GM04503 (cell line): Measurements from ENCODE around the gene YIF1B.
A peak's percentile ranks its signal among the peaks of the same experiment; 100 is the strongest.
"Not testable (repeated sequence)": the region's sequence is repeated elsewhere in the genome, so short reads cannot be mapped to it uniquely, and the experiment has no call there.

ENCODE experiments used
- DNase-seq: peaks from one replicate; pipeline ENCODE4 v3.0.0-alpha.2; 2012; ENCODE audit warnings: low read depth

Gene YIF1B, protein sequence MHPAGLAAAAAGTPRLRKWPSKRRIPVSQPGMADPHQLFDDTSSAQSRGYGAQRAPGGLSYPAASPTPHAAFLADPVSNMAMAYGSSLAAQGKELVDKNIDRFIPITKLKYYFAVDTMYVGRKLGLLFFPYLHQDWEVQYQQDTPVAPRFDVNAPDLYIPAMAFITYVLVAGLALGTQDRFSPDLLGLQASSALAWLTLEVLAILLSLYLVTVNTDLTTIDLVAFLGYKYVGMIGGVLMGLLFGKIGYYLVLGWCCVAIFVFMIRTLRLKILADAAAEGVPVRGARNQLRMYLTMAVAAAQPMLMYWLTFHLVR

DNA sequence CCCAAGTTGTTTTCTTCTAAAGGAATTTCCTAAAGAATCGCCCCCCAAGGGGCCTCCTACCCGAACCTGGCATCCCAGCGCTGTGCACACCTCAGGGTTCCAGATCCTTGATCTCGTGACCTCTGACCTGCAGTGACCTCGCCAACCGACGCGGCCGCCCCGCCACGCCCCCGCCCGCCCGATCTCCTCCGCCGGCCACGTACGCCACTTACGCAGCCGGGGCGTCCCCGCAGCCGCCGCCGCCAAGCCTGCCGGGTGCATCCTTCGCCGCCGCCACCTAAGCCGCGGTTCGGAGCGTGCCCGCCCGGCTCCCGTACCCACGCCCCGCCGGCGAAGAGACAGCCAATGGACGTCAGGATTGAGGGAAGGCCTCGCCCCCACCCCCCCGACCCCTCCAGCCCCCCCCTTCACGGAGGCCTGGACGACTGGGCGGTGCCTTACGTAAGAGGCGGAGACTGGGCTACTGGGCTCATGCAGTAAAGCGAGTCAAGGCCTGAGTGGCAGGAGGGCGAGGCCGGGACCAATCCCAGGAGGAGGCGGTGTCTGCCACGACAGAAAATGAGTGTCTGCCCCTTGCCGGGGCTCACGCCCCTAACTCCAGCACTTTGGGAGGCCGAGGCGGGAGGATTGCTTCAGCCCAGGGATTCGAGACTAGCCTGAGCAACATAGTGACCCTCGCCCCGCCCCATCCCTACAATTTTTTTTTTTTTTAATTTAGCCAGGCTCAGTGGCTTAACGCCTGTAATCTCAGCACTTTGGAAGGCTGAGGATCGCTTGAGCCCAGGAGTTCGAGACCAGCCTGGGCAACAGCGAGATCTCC, at the start of gene YIF1B:
TSS of gene YIF1B (minus strand) at position 291 of the 820 bp plus-strand sequence. CDS start at position 261, 30 bp downstream.
- peak; percentile 76 for DNase-seq

DNA sequence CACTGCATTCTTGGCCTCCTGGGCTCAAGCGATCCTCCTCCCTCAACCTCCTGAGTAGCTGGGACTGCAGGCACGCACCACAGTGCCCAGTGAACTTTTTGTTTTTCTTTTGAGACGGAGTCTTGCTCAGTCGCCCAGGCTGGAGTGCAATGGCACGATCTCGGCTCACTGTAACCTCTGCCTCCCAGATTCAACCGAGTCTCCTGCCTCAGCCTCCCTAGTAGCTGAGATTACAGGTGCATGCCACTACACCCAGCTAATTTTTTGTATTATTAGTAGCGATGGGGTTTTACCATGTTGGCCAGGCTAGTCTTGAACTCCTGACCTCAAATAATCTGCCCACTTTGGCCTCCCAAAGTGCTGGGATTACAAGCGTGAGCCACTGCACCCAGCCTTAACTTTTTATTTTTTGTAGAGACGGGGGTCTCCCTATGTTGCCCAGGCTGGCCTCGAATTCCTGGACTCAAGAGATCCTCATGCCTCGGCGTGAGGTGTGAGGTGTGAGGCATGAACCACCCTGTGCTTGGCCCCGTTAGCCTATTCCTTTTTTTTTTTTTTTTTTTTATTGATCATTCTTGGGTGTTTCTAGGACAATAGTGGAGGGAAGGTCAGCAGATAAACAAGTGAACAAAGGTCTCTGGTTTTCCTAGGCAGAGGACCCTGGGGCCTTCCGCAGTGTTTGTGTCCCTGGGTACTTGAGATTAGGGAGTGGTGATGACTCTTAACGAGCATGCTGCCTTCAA, 47.4 kb upstream of the YIF1B start:
- not testable (repeated sequence) for DNase-seq

DNA sequence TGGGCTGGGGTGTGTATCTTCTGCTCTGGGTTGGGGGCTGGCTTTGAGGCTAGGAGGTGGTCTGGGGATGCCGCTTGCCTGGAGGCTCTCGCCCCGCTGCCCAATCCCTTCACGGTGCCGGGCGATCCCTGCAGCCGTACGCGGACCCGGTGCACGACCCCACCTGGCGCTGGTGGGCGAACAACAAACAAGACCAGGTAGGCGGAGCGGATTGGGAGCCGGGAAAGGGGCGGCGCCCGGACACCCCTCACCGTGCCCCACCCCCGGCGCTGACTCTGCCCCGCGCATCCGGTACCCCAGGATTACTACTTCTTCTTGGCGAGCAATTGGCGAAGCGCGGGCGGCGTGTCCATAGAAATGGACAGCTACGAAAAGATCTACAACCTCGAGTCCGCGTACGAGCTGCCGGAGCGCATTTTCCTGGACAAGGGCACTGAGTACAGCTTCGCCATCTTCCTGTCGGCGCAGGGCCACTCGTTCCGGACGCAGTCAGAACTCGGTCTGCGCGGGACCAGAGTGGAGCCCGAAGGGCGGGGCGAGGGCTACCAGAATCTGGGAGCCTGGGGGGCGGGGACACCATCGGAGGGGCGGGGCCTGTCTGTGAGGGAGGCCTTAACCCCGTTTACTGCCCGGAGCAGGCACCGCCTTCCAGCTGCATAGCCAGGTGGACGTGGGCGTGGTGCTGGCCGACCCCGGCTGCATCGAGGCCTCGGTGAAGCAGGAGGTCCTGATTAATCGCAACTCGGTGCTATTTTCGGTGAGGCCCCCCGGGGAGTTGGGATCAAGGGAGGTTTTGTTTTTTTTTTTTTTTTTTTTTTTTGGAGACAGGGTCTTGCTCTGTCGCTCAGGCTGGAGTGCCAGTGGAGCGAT, 46.6 kb upstream of the YIF1B start:
- DNase-seq, result peak; percentile 3

DNA sequence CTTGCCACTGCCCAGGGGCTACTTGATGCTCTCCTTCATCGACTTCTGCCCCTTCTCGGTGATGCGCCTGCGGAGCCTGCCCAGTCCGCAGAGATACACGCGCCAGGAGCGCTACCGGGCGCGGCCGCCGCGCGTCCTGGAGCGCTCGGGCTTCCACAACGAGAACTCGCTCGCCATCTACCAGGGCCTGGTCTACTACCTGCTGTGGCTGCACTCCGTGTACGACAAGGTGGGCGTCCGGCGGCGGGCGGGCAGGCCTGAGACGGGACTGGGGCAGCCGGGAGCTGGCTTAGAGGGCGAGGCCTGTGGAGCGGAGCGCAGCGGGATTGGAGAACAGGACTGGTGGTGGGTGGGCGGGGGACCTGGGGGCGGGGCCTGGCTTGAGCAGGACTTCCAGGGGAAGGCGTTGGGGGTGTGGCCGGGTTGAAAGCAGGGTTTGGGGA, 45.9 kb upstream of the YIF1B start:
- peak; percentile 11 for DNase-seq

DNA sequence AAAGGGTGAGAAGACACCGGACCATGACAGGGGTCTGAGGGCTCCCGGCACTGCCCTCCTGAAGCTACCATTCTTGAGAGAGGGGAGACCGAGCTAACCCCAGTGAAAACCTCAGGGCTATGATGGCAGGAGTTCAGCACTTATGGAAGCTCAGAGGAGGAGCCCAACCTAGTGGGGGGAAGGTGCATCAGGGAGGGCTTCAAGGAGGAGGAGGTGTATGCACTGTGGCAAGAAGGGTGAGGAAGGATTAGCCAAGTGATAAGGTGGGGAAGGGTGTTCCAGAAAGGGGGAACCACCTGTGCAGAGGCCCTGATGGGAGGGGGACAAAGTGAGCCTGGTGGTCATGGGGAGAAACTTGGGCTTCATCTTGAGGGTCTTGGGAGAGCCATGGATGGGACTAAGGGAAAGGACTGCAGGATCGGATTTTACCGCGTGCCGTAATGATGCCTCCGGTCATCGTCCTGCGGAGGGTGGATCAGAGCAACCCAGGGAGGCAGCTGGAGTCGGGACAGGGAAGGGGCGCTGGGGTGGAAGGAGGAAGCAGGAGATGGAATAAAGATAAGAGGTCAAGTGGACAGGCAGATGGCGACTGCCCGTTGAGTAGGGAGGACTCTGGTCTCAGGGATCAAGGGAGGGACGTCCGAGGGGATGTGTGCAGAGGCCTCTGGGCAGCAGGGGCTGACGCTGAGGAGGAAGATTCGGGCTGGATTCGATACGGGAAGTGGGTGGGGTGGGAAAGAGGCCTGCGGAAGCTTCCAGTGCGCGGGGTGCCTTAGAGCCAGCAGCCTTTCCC, 45.3 kb upstream of the YIF1B start:
- DNase-seq, result no peak

DNA sequence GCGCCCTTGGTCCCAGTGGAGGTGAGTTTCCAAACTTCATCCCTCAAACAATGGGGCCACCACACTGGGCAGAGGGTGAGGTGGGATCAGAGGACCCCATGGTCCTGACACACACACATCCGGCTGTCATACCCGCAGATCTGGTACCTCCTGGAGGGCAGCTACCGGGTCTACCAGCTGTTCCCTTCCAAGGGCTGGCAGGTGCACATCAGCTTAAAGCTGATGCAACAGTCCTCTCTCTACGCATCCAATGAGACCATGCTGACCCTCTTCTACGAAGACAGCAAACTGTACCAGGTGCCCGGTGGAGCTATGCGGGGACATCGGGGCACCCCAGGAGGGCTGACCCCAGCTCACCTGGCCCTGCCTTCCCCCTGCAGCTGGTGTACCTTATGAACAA, 44.6 kb upstream of the YIF1B start:
- no peak for DNase-seq

DNA sequence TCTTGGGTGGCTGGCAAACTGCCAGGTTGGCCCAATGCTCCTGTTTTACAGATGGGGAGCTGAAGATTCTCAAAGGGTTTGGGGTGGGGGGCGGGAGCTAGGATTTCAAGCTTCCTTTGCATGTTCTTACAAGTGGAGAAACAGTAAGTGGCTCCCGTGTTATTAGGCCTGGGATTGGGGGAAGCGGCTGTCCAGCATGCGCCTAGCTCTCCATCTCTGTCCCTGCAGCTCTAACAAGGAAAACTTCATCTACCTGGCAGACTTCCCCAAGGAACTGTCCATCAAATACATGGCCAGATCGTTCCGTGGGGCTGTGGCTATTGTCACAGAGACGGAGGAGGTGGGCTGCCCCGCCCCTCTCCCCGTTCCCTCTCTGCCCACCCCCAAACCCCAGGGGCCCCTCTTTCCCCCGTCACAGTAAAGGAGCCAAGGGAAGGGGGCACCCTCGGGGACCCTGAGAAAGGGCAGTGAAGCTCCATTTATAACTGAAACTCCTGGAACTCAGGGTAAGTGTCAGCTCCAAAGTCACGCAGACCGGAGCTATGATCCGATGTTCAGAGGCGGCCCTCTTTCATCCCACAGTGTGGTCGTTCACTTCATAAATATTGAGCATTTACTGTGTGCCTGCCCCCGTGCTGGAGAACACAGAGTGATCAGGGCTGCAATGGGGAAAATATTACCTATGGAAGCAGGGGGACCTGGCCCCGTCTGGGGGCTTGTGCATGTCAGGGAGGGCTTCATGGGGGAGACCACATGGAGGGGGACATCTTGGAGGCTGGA, 43.7 kb upstream of the YIF1B start:
- DNase-seq, result no peak

DNA sequence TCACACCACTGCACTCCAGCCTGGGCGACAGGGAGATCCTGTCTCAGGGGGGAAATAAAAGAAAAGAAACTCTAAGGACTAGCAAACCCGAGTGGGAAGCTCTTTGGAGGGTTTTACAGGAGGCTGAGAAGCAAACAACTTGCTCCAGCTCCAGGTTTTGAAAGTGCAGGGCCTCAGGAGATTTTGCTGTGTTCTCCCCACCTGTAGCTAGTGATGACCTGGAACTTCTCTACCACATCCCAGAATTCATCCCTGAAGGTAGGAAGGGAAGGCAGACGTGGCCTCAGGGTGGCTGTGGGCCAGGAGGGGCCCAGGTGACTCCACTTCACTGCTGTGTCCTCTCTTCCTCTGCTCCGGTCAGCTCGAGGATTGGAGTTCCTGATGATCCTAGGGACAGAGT, 42.3 kb upstream of the YIF1B start:
- no peak for DNase-seq

DNA sequence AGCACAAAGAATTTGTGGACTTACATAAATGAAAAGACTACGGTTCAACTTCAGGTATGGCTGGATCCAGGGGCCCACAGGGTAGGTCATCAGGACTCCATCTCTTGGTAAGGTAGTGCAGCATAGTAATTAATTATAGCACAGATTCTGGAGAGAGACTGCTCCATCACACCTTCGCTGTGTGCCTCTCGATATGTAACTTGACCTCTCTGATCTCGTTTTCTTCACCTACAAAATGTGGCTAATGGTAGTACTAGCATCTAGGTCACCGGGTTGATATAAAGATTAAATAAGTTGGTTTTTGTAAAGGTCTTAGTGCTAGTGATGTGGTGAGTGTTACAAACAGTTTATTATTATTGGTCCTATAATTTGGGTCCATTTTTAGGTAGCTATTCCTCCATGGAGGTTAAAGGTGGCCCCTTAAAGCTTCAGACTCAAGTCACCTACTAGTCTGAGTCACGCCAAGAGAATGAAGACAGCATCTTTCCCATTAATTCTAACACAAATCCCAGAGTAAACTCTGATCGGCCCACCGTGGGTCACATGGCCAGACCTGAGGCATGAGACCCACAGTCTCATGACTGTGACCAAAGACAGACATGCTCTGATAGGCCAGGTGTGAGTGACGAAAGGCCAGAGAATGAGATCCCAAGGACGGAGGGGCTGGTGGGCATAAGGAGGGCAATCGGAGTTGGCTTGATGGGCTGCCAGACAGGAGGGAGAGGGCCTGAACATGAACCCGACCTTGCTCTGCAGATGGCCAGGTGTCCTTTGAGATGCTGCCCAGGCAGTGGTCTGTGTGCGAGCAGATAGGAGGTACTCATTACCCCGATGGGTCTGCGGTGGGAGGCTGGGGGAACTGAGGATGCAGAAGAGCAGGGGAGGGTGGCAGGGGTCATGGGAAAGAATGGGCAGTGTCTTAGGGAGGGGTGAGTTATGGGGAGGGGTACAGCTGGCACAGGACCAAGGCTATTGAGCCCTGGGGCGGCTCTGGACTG, 40.3 kb upstream of the YIF1B start:
- no peak for DNase-seq

DNA sequence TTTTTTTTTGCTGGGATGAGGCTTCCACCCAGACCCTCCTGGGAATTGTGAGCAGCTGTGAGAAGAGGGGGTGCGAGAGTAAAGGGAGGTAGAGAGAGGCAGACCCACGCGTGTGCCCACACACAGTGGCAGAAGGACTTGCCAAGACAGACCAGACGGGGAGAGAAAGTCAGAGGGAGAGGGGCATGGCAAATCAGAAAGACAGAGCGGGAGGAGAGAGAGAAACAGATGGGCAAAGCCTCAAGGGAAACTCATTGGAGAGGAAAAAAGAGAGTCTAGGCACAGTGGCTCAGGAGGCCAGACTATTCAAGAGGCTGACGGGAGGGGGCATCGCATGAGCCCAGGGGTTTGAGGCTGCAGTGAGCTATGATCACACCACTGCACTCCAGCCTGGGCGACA, 36.9 kb upstream of the YIF1B start:
- no peak for DNase-seq

DNA sequence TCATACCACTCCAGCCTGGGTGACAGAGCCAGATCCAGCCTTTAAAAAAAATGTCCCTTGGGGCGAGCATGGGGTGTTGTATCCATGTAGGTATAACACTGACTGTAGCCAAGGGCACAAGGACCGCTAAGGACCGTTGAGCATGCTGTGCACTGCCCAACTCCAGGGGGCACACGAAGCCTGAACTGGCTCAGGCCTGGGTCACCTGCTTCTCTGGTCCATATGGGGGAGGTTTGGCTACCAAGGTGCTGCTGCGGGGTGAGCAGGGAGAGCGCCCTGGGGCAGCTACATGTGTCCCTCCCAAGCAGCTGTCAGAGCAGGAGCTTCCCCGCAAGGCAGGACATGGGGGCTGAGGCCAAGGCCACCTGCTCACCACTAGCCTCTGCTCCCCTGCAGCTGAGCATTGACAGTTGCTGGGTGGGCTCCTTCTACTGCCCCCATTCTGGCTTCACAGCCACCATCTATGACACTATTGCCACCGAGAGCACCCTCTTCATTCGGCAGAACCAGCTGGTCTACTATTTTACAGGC, 36.2 kb upstream of the YIF1B start:
- no peak for DNase-seq

DNA sequence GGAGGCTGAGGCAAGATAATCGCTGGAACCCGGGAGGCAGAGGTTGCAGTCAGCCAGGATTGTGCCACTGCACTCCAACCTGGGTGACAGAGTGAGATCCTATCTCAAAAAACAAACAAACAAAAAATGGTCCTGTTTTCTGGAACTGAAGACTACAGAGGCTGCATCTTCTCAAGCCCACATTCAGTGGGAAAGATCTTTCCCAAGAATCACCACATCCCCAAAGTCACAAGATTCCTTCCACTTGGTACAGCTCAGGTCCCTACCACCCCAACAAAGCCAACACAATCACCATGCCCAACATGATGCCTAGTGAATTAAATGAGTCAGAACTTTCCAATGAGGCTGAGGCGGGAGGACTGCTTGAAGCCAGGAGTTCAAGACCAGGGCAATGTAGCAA, 35.1 kb upstream of the YIF1B start:
- no peak for DNase-seq

DNA sequence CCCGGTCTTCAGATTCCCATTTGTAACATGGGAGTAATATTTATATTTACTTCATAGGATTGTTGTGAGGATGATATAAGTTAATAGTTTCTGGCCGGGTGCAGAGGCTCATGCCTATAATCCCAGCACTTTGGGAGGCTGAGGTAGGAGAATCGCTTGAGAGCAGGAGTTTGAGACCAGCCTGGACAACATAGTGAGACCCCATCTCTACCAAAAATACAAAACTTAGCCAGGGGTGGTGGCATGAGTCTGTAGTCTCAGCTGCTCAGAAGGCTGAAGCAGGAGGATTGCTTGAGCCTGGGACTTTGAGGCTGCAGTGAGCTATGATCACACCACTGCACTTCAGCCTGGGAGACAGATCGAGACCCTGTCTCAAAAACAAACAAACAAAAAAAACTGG, 31.1 kb upstream of the YIF1B start:
- no peak for DNase-seq

DNA sequence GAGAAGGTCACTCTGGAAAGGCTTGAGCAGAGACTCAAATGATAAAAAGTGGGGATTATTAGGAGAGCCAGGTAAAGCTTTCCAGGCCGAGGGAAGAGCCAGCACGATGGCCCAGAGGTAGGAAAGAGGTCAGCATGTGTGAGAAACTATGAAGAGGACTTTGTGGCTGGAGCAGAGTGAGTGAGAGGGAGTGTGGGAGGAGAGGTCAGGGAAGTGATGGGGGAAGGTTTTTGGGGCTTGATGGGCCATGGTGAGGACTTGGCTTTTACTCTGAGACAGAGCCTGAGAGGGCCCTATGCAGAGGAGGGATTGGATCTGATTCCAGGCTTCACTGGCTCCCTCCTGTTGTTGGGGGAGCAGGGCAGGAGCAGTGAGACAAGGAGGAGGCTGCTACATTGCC, 25.2 kb upstream of the YIF1B start:
- DNase-seq, result no peak

DNA sequence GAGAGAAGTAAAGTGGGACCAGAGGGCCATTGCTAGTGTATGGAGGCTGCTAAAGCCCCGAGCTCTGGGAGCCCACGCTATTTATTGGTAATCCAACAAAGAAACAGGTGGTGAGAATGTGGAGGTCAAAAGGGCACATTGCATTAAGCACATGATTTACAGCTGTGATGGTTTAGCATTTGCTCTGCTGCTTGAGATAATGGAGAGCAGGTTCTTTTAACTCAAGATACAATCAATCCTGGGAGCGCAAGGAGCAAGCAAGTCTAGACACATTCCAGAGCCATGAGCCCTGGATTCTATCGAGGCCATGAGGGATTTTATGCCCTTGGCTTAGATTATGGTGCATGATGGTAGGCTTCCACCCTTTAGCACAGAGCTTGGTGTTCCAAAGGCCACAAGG, 23.3 kb upstream of the YIF1B start:
- not testable (repeated sequence) for DNase-seq

DNA sequence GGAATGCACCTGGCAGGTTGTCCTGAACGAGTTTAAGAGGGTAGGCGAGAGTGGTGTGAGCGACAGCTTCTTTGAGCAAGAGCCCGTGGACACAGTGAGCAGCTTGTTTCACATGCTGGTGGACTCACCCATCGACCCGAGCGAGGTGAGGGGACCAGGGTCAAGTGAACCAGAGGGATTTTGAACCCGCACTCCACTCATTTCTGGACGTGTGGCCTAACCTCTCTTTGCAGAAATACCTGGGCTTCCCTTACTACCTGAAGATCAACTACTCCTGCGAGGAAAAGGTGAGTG, 21.6 kb upstream of the YIF1B start:
- DNase-seq, result no peak

DNA sequence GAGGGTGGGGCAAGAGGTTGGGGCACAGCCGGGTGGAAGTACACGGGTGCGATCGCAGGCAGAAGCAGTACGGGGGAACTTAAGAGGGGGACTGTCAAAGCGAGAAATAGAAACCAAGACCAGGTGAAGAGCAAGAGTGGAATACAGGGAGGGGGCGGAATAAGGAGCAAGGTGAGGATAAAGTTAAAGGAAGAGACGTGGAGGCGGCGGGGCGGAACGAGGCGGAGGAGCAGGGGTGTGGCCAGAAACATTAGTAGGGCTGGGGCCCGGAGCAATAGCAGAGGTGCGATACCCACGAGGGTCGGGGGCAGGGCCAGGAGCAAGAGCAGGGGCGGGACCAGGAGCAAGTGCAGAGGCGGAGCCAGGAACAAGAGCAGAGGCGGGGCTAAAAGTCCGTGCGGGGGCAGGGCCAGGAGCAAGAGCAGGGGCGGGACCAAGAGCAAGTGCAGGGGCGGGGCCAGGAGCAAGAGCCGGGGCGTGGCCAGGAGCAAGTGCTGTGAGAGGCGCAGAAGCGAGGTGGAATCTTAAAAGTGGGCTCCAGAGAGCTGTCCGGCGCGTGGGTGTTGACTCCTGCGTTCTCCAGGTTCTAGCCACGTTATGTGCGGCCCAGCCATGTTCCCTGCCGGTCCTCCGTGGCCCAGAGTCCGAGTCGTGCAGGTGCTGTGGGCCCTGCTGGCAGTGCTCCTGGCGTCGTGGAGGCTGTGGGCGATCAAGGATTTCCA, 21.1 kb upstream of the YIF1B start:
- DNase-seq, result peak; percentile 21
